SK-N-SH treated with all-trans-retinoic acid at 6 μM for 48 hours (cell line): ENCODE results near the gene WDR88.

Source experiments
- BACH2 ChIP-seq: fragments of 250-450 bp; sonication (Bioruptor Pico); IDR thresholded peaks from 2 replicates; pipeline ENCODE4 v1.9.0; 2021; ENCODE audit warnings: mild to moderate bottlenecking, borderline replicate concordance
- ESRRG ChIP-seq: fragments of 250-450 bp; sonication (Bioruptor Pico); IDR thresholded peaks from 2 replicates; pipeline ENCODE4 v1.6.1; 2021; ENCODE audit warnings: mild to moderate bottlenecking
- OSR1 ChIP-seq: fragments of 250-450 bp; sonication (Bioruptor Pico); IDR thresholded peaks from 2 replicates; pipeline ENCODE4 v1.8.0; 2022; ENCODE audit warnings: moderate library complexity, mild to moderate bottlenecking, inconsistent platforms
- PATZ1 ChIP-seq: fragments of 250-450 bp; sonication (Bioruptor Pico); IDR thresholded peaks from 2 replicates; pipeline ENCODE4 v1.8.0; 2020; ENCODE audit warnings: mild to moderate bottlenecking, moderate library complexity, borderline replicate concordance
- PPARA ChIP-seq: fragments of 250-450 bp; sonication (Bioruptor Pico); IDR thresholded peaks from 2 replicates; pipeline ENCODE4 v1.5.0; 2020; ENCODE audit warnings: mild to moderate bottlenecking, borderline replicate concordance
- RARB ChIP-seq: fragments of 250-450 bp; sonication (Bioruptor Pico); IDR thresholded peaks from 2 replicates; pipeline ENCODE4 v1.8.0; 2021; ENCODE audit warnings: mild to moderate bottlenecking, moderate library complexity
- ZFP3 ChIP-seq: fragments of 250-450 bp; sonication (Bioruptor Pico); IDR thresholded peaks from 2 replicates; pipeline ENCODE4 v1.5.0; 2020; ENCODE audit warnings: mild to moderate bottlenecking, moderate library complexity
- ZFP30 ChIP-seq: fragments of 450-650 bp; formaldehyde crosslinking; IDR thresholded peaks from 2 replicates; pipeline ENCODE4 v1.5.0; 2022; ENCODE audit warnings: mild to moderate bottlenecking, moderate library complexity
- ZNF70 ChIP-seq: fragments of 450-650 bp; formaldehyde crosslinking; IDR thresholded peaks from 2 replicates; pipeline ENCODE4 v1.5.0; 2020; ENCODE audit warnings: mild to moderate bottlenecking, moderate library complexity
- ZNF8 ChIP-seq: fragments of 450-650 bp; formaldehyde crosslinking; IDR thresholded peaks from 2 replicates; pipeline ENCODE4 v1.5.0; 2020; ENCODE audit warnings: mild to moderate bottlenecking, moderate library complexity
- TF ChIP-seq, protein P1 (sequence below): fragments of 250-450 bp; sonication (Bioruptor Pico); IDR thresholded peaks from 2 replicates; pipeline ENCODE4 v1.5.1; 2020; ENCODE audit warnings: low read depth, mild to moderate bottlenecking, moderate library complexity

DNA sequence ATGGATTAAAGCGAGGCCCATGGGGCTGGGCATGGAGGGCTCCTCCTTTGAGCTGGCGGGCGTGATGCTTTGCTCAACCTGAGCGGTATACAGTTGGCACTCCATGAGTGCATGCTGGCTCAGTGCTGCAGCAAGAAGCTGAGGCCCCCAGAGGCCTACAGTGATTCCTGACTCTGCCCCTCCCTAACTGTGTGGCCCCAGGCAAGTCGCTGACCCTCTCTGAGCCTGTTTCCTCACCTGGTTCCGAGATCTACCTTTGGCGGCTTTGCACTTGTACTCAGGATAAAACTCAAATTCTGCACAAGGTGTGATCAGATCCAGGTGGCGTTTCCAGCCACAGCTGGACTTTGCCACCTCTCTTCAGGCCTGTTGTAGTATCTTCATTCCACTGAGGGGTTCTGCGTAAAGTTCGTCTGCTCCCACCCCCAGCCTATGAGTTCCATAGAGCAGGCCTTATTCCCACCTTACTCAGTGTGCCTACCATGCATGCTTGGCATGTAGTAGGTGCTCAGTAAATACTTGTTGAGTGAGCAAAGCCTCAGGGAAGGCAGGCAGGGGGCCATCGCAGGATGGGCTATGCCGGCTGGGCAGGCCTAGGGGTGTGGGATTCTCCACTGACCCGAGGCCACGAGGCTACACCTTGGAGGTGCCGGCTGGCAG is 70.1 kb downstream of the WDR88 start:
- TF ChIP-seq ESRRG (CRISPR knock-in tag) = no peak
- TF ChIP-seq, protein P1, sequence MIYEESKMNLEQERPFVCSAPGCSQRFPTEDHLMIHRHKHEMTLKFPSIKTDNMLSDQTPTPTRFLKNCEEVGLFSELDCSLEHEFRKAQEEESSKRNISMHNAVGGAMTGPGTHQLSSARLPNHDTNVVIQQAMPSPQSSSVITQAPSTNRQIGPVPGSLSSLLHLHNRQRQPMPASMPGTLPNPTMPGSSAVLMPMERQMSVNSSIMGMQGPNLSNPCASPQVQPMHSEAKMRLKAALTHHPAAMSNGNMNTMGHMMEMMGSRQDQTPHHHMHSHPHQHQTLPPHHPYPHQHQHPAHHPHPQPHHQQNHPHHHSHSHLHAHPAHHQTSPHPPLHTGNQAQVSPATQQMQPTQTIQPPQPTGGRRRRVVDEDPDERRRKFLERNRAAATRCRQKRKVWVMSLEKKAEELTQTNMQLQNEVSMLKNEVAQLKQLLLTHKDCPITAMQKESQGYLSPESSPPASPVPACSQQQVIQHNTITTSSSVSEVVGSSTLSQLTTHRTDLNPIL = no peak
- TF ChIP-seq ZNF70 (CRISPR knock-in tag) = no peak
- no peak for TF ChIP-seq RARB
- no peak for TF ChIP-seq ZNF8 (CRISPR knock-in tag)
- TF ChIP-seq OSR1 = no peak
- no peak for TF ChIP-seq PPARA (CRISPR knock-in tag)
- no peak for TF ChIP-seq BACH2 (CRISPR knock-in tag)
- no peak for TF ChIP-seq ZFP3 (CRISPR knock-in tag)
- no peak for TF ChIP-seq ZFP30
- no peak for TF ChIP-seq PATZ1 (CRISPR knock-in tag)
